H1 (cell line): ENCODE measurements around the gene DSCAM. TPM values are rescaled to one million over a fixed set of nuclear protein-coding genes. Genes with fewer than 3 reads are reported as not detected.

ENCODE experiments used
- CTCF ChIA-PET: fragments of 300-600 bp; sonication (Branson Sonifier 250); formaldehyde crosslinking; loops from one replicate; lab custom pipeline; 2021; ENCODE audit not compliant: partially characterized antibody; lab: Charles Lee
- POLR2A ChIA-PET: fragments of 300-600 bp; sonication (Branson Sonifier 250); formaldehyde crosslinking; loops from one replicate; lab custom pipeline; 2021; ENCODE audit warnings: inconsistent platforms; ENCODE audit not compliant: partially characterized antibody; lab: Charles Lee
- DNase-seq, 2 experiments: peaks; one replicate each; pipeline versions ENCODE4 v3.0.0 to v3.0.0-alpha.2; 2010 to 2022; ENCODE audit warnings: low spot score in 2 of 2, low read depth in 1 of 2, mixed read lengths in 1 of 2
- FAIRE-seq: peaks from 2 replicates; lab custom pipeline; 2011; peaks lifted over from hg19 to GRCh38; lab: Jason Lieb, UNC
- H2AFZ ChIP-seq: 2 replicates; pipeline ENCODE4 v1.8.1; 2012; ENCODE audit warnings: low read length, inconsistent platforms
- H2AK5ac ChIP-seq: 2 replicates; pipeline ENCODE4 v1.6.1; 2013; ENCODE audit warnings: low read depth, low read length
- H2BK120ac ChIP-seq: replicated peaks from 2 replicates; pipeline ENCODE3; 2013; ENCODE audit warnings: low read depth, low read length, inconsistent platforms
- H2BK12ac ChIP-seq: 2 replicates; pipeline ENCODE4 v1.6.1; 2013; ENCODE audit warnings: low read depth, low read length
- H2BK15ac ChIP-seq: 2 replicates; pipeline ENCODE4 v1.6.1; 2013; ENCODE audit warnings: low read length
- H2BK20ac ChIP-seq: 2 replicates; pipeline ENCODE4 v1.6.1; 2013; ENCODE audit warnings: low read length
- H2BK5ac ChIP-seq: 2 replicates; pipeline ENCODE4 v1.6.1; 2013; ENCODE audit warnings: low read depth, low read length
- H3K14ac ChIP-seq: 2 replicates; pipeline ENCODE4 v1.6.1; 2013; ENCODE audit warnings: inconsistent platforms; ENCODE audit not compliant: insufficient read length
- H3K18ac ChIP-seq: 2 replicates; pipeline ENCODE4 v1.6.1; 2013; ENCODE audit warnings: low read length; ENCODE audit errors: extremely low read depth
- H3K23ac ChIP-seq: 2 replicates; pipeline ENCODE4 v1.6.1; 2013; ENCODE audit warnings: inconsistent platforms; ENCODE audit not compliant: insufficient read length
- H3K23me2 ChIP-seq: 2 replicates; pipeline ENCODE4 v1.6.1; 2013; ENCODE audit warnings: low read depth, low read length
- H3K27ac ChIP-seq: 2 replicates; pipeline ENCODE4 v1.6.1; 2011; ENCODE audit warnings: low read depth, low read length, inconsistent platforms
- H3K27me3 ChIP-seq, 4 experiments: replicated peaks in 1 of 4; 1 replicate in 1 of 4; 2 replicates in 3 of 4; pipeline versions ENCODE4 v1.6.1 to v1.8.1; 2011 to 2013; ENCODE audit warnings: low read length in 3 of 4, mild to moderate bottlenecking in 3 of 4, inconsistent platforms in 2 of 4, mixed read lengths in 2 of 4, moderate library complexity in 1 of 4; ENCODE audit not compliant: control insufficient read depth in 3 of 4, insufficient read depth in 3 of 4; ENCODE audit errors: extremely low read depth in 1 of 4
- H3K36me3 ChIP-seq, 4 experiments: 2 replicates each; pipeline versions ENCODE4 v1.6.1 to v1.8.1; 2011 to 2013; ENCODE audit warnings: mild to moderate bottlenecking in 4 of 4, low read length in 3 of 4, moderate library complexity in 2 of 4, control low read depth in 1 of 4, inconsistent platforms in 1 of 4; ENCODE audit not compliant: insufficient read depth in 4 of 4, control insufficient read depth in 2 of 4
- H3K4ac ChIP-seq: replicated peaks from 2 replicates; pipeline ENCODE3; 2013; ENCODE audit warnings: low read length, low read depth, mixed read lengths, inconsistent platforms; ENCODE audit not compliant: insufficient read length
- H3K4me1 ChIP-seq, 4 experiments: replicated peaks in 1 of 4; 1 replicate in 1 of 4; 2 replicates in 3 of 4; pipeline versions ENCODE4 v1.6.1 to v1.8.1; 2011 to 2013; ENCODE audit warnings: low read length in 3 of 4, inconsistent platforms in 2 of 4, mixed read lengths in 1 of 4; ENCODE audit not compliant: insufficient read depth in 4 of 4, control insufficient read depth in 3 of 4
- H3K4me2 ChIP-seq, 2 experiments: 2 replicates each; pipeline versions ENCODE4 v1.6.1 to v1.8.1; 2011 to 2013; ENCODE audit warnings: low read depth in 2 of 2, low read length in 2 of 2, control low read depth in 1 of 2, inconsistent platforms in 1 of 2, mild to moderate bottlenecking in 1 of 2; ENCODE audit not compliant: insufficient read depth in 1 of 2
- H3K4me3 ChIP-seq, 4 experiments: fragments of 200-600, 300-600 bp in 1 of 4; sonication (generic), shearing (Covaris generic), sonication (Bioruptor Twin) in 1 of 4; 2 replicates each; pipeline versions ENCODE4 v1.5.1 to v1.8.1; 2011 to 2016; ENCODE audit warnings: low read length in 4 of 4, low read depth in 3 of 4, control low read depth in 2 of 4, inconsistent platforms in 2 of 4, mild to moderate bottlenecking in 2 of 4, mixed read lengths in 1 of 4, moderate library complexity in 1 of 4; ENCODE audit not compliant: insufficient read depth in 2 of 4; ENCODE audit errors: extremely low read depth in 1 of 4
- H3K56ac ChIP-seq: replicated peaks from 2 replicates; pipeline ENCODE3; 2013; ENCODE audit warnings: low read depth, mild to moderate bottlenecking, mixed read lengths, low read length, inconsistent platforms; ENCODE audit not compliant: insufficient read length
- H3K79me1 ChIP-seq: 2 replicates; pipeline ENCODE4 v1.6.1; 2013; ENCODE audit warnings: low read depth, low read length, control low read depth
- H3K79me2 ChIP-seq, 2 experiments: 2 replicates each; pipeline versions ENCODE4 v1.6.1 to v1.8.1; 2012 to 2013; ENCODE audit warnings: low read length in 2 of 2, mild to moderate bottlenecking in 2 of 2, inconsistent platforms in 1 of 2; ENCODE audit not compliant: insufficient read depth in 2 of 2, control insufficient read depth in 1 of 2
- H3K9ac ChIP-seq, 4 experiments: replicated peaks in 1 of 4; 1 replicate in 1 of 4; 2 replicates in 3 of 4; pipeline versions ENCODE4 v1.6.1 to v1.8.1; 2011 to 2013; ENCODE audit warnings: low read depth in 3 of 4, low read length in 3 of 4, control low read depth in 2 of 4, mild to moderate bottlenecking in 2 of 4, moderate library complexity in 2 of 4, inconsistent platforms in 1 of 4; ENCODE audit errors: extremely low read depth in 1 of 4
- H3K9me3 ChIP-seq, 2 experiments: 2 replicates each; pipeline versions ENCODE4 v1.6.1 to v1.8.1; 2012 to 2013; ENCODE audit warnings: mild to moderate bottlenecking in 2 of 2, moderate library complexity in 2 of 2, control low read depth in 1 of 2, inconsistent platforms in 1 of 2, low read depth in 1 of 2, low read length in 1 of 2, mixed read lengths in 1 of 2; ENCODE audit not compliant: insufficient read depth in 2 of 2
- H4K20me1 ChIP-seq, 2 experiments: replicated peaks in 1 of 2; 2 replicates each; pipeline versions ENCODE3 to v1.8.1; 2011 to 2013; ENCODE audit warnings: inconsistent platforms in 2 of 2, low read length in 2 of 2, mild to moderate bottlenecking in 1 of 2; ENCODE audit not compliant: insufficient read depth in 2 of 2, control insufficient read depth in 1 of 2
- H4K5ac ChIP-seq: 2 replicates; pipeline ENCODE4 v1.6.1; 2013; ENCODE audit warnings: low read length, low read depth, mixed read lengths, inconsistent platforms; ENCODE audit not compliant: insufficient read length
- H4K8ac ChIP-seq: 2 replicates; pipeline ENCODE4 v1.8.0; 2013; ENCODE audit warnings: mild to moderate bottlenecking, moderate library complexity, low read length, inconsistent platforms; ENCODE audit not compliant: insufficient read depth; ENCODE audit errors: extremely low read depth
- H4K91ac ChIP-seq: replicated peaks from 2 replicates; pipeline ENCODE3; 2013; ENCODE audit warnings: low read length, mixed read lengths, inconsistent platforms; ENCODE audit not compliant: insufficient read length
- CBX8 ChIP-seq: fragments of 300-800, 300-1000 bp; sonication (generic); IDR thresholded peaks from 2 replicates; pipeline ENCODE4 v1.7.1; 2016; ENCODE audit warnings: low read depth, low read length, borderline replicate concordance
- CREB1 ChIP-seq: IDR thresholded peaks from 2 replicates; pipeline ENCODE4 v1.6.1; 2012; ENCODE audit warnings: inconsistent platforms
- GABPA ChIP-seq: IDR thresholded peaks from 2 replicates; pipeline ENCODE4 v1.6.1; 2011; ENCODE audit warnings: mild to moderate bottlenecking, low read length, moderate library complexity, borderline replicate concordance; ENCODE audit not compliant: insufficient read depth
- HDAC2 ChIP-seq, 2 experiments: fragments of 300-600 bp in 1 of 2; sonication (generic) in 1 of 2; IDR thresholded peaks; 2 replicates each; pipeline ENCODE4 v1.6.1; 2011 to 2012; ENCODE audit warnings: low read depth in 2 of 2, low read length in 2 of 2, mild to moderate bottlenecking in 2 of 2, moderate library complexity in 2 of 2, borderline replicate concordance in 1 of 2, inconsistent platforms in 1 of 2
- MAFK ChIP-seq: IDR thresholded peaks from 2 replicates; pipeline ENCODE4 v1.6.1; 2012; ENCODE audit warnings: low read depth, mild to moderate bottlenecking, improper control_type of control experiment, low read length
- PHF8 ChIP-seq: fragments of 200-600 bp; sonication (generic); conservative IDR thresholded peaks from 2 replicates; pipeline ENCODE4 v1.7.1; 2012; ENCODE audit warnings: low read depth, mild to moderate bottlenecking, inconsistent platforms, low read length, moderate library complexity
- RAD21 ChIP-seq, 2 experiments: IDR thresholded peaks in 1 of 2; conservative IDR thresholded peaks in 1 of 2; 2 replicates each; pipeline ENCODE4 v1.6.1; 2011; ENCODE audit warnings: low read depth in 2 of 2, low read length in 2 of 2, improper control_type of control experiment in 1 of 2, inconsistent platforms in 1 of 2, mild to moderate bottlenecking in 1 of 2, moderate library complexity in 1 of 2
- RNF2 ChIP-seq: fragments of 200-900, 300-1000 bp; sonication (generic); IDR thresholded peaks from 2 replicates; pipeline ENCODE4 v1.7.1; 2016; ENCODE audit warnings: borderline replicate concordance, low read depth, mild to moderate bottlenecking, antibody characterized with exemption, low read length; ENCODE audit not compliant: poor library complexity, severe bottlenecking; ENCODE audit errors: missing control alignments
- RXRA ChIP-seq: IDR thresholded peaks from 2 replicates; pipeline ENCODE4 v1.6.1; 2011; ENCODE audit warnings: low read depth, mild to moderate bottlenecking, low read length, moderate library complexity; ENCODE audit not compliant: insufficient read depth
- SIX5 ChIP-seq: IDR thresholded peaks from 2 replicates; pipeline ENCODE4 v1.6.1; 2011; ENCODE audit warnings: mild to moderate bottlenecking, low read depth, low read length
- WGBS, 2 experiments: shearing (Covaris generic) in 1 of 2; methylation state at CpG; one replicate each; pipeline versions ENCODE4 v1.1.6 to v1.1.7; 2013 to 2015; ENCODE audit warnings: low lambda C conversion rate in 2 of 2, mixed read lengths in 2 of 2, inconsistent platforms in 1 of 2, low coverage in 1 of 2, missing lambda C conversion rate in 1 of 2; ENCODE audit not compliant: insufficient replicate concordance in 2 of 2, insufficient coverage in 1 of 2, insufficient read length in 1 of 2; ENCODE audit errors: extremely low coverage in 1 of 2, missing lambda C conversion rate in 1 of 2; 5-methylcytosine and 5-hydroxymethylcytosine counted together
- polyA plus RNA-seq, 7 experiments: library from polyadenylated mRNA; depleted of rRNA in 3 of 7; stranded (reverse) in 5 of 7; unstranded in 2 of 7; fragments of >200 nt in 5 of 7; fragments of 200-250 nt in 2 of 7; gene quantifications; 1 replicate in 5 of 7; 2 replicates in 1 of 7; 4 replicates in 1 of 7; pipeline versions ENCODE4 v1.2.1 to v1.2.3, GENCODE V29; 2011 to 2013; ENCODE audit warnings: missing spikeins in 2 of 7, mixed read lengths in 2 of 7
- total RNA-seq: library from RNA; stranded (reverse); fragmentation: NEBNext Ultra II Directional; extraction: Animal tissue kit (Norgen Biotek cat#: 25700); gene quantifications from 2 replicates; pipeline ENCODE4 v1.2.1, GENCODE V29; 2021
- TF ChIP-seq, protein P1 (sequence below): IDR thresholded peaks from 2 replicates; pipeline ENCODE4 v1.6.1; 2011; ENCODE audit warnings: low read depth, mild to moderate bottlenecking, low read length; ENCODE audit not compliant: insufficient read depth

The DSCAM gene
- total and polyA plus RNA-seq, 2 of the 8 experiments (the other 6 are each of a cell fraction or from before 2014, with no cell fraction given) = 0.02 to 0.15 TPM

GRCh38 chr21:40402884-40403582 lies 443.9 kb downstream of the DSCAM start:
- POLR2A ChIA-PET = no interaction called here
- FAIRE-seq = no peak
- CTCF ChIA-PET = interaction anchor here (0.7 kb wide), 1 partner anchor 302 kb away, joined by 3 read pairs; no protein-coding TSS in a partner anchor
- TF ChIP-seq RNF2 (no peak), GABPA (no peak), CBX8 (no peak), RAD21 (IDR thresholded peaks at IDR 0.05 in 1 of 2, conservative IDR thresholded peaks at IDR 0.05 in 1 of 2; ENCODE audit: low read depth in 2 of 2, low read length in 2 of 2) (no peak), MAFK (no peak), RXRA (no peak), CREB1 (no peak), PHF8 (no peak), HDAC2 (IDR thresholded peaks at IDR 0.05; ENCODE audit: borderline replicate concordance in 1 of 2, low read depth in 2 of 2, low read length in 2 of 2) (no peak), SIX5 (no peak)
- TF ChIP-seq, protein P1, sequence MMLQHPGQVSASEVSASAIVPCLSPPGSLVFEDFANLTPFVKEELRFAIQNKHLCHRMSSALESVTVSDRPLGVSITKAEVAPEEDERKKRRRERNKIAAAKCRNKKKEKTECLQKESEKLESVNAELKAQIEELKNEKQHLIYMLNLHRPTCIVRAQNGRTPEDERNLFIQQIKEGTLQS = no peak

More at GRCh38 chr21:40402884-40403582, 443.9 kb downstream of the DSCAM start:
- Histone ChIP-seq H2BK15ac (no peak overlapping the region), H3K4ac (no peak overlapping the region), H3K14ac (no peak overlapping the region), H2AFZ (no peak overlapping the region), H3K23ac (no peak overlapping the region), H3K27me3 (no peaks in the 10 kb centered on the region), H3K9ac (no peak overlapping the region), H2BK20ac (no peak overlapping the region), H4K8ac (no peak overlapping the region), H2BK12ac (no peak overlapping the region), H3K56ac (no peak overlapping the region), H3K79me2 (no peaks in the 10 kb centered on the region), H3K4me2 (no peak overlapping the region), H3K79me1 (no peaks in the 10 kb centered on the region), H3K36me3 (no peaks in the 10 kb centered on the region), H4K5ac (no peak overlapping the region), H3K23me2 (no peaks in the 10 kb centered on the region), H3K18ac (no peak overlapping the region), H2BK120ac (no peak overlapping the region), H2BK5ac (no peak overlapping the region), H3K27ac (no peak overlapping the region), H3K9me3 (no peaks in the 10 kb centered on the region; a peak in 1 of 4 replicates), H3K4me1 (no peaks in the 10 kb centered on the region), H2AK5ac (no peak overlapping the region), H4K91ac (no peak overlapping the region), H3K4me3 (no peak overlapping the region), H4K20me1 (no peaks in the 10 kb centered on the region)
- DNase-seq = no peak
- WGBS, 2 experiments = 91% methylated on average over 2 of the region's 2 CpGs; no CpG with 5 or more reads in 1 of the 2 experiments
